SK-N-SH (cell line): ENCODE results near the gene SLC16A8.

Source experiments
- CTCF ChIP-seq: fragments of 200-600 bp; sonication (generic); IDR thresholded peaks from 2 replicates; pipeline ENCODE4 v1.6.1; 2017; ENCODE audit warnings: antibody characterized with exemption, mild to moderate bottlenecking, moderate library complexity
- EZH2phosphoT487 ChIP-seq: fragments of 200-600 bp; sonication (generic); IDR thresholded peaks from 2 replicates; pipeline ENCODE4 v1.6.1; 2017; ENCODE audit warnings: low read depth, mixed run types, mild to moderate bottlenecking, antibody characterized with exemption, moderate library complexity, borderline replicate concordance
- IRF3 ChIP-seq: fragments of 150-350 bp; IDR thresholded peaks from 2 replicates; pipeline ENCODE4 v1.6.1; 2016; ENCODE audit warnings: mild to moderate bottlenecking, low read depth, low read length
- JUND ChIP-seq: IDR thresholded peaks from 2 replicates; pipeline ENCODE4 v1.4.0; 2012
- MEF2A ChIP-seq: IDR thresholded peaks from 2 replicates; pipeline ENCODE4 v1.4.0; 2012; ENCODE audit warnings: low read depth, borderline replicate concordance
- POLR2AphosphoS5 ChIP-seq: IDR thresholded peaks from 2 replicates; pipeline ENCODE4 v1.6.1; 2012; ENCODE audit warnings: low read depth, low read length
- RAD21 ChIP-seq: IDR thresholded peaks from 2 replicates; pipeline ENCODE4 v1.6.1; 2012; ENCODE audit warnings: mild to moderate bottlenecking, low read length
- REST ChIP-seq: IDR thresholded peaks from 2 replicates; pipeline ENCODE4 v1.6.1; 2012; ENCODE audit warnings: mild to moderate bottlenecking, low read depth, low read length, moderate library complexity
- SIN3A ChIP-seq: IDR thresholded peaks from 2 replicates; pipeline ENCODE4 v1.6.1; 2012; ENCODE audit warnings: low read depth, mild to moderate bottlenecking, low read length, moderate library complexity, borderline replicate concordance
- USF1 ChIP-seq: IDR thresholded peaks from 2 replicates; pipeline ENCODE4 v1.4.0; 2012; ENCODE audit warnings: low read depth, borderline replicate concordance
- USF2 ChIP-seq: fragments of 150-350 bp; IDR thresholded peaks from 2 replicates; pipeline ENCODE4 v1.6.1; 2017; ENCODE audit warnings: antibody characterized with exemption, low read length, low read depth, borderline replicate concordance

GRCh38 chr22:38080474-38080849 lies 3.5 kb downstream of the SLC16A8 start:
- TF ChIP-seq POLR2AphosphoS5, result no peak
- no peak for TF ChIP-seq USF1
- TF ChIP-seq CTCF, result no peak
- TF ChIP-seq SIN3A, result no peak
- TF ChIP-seq JUND, result no peak
- TF ChIP-seq IRF3, result no peak
- TF ChIP-seq USF2, result no peak
- TF ChIP-seq MEF2A, result no peak
- TF ChIP-seq REST, result no peak
- no peak for TF ChIP-seq RAD21
- TF ChIP-seq EZH2phosphoT487, result no peak
